ENCODE data around the gene ERC1. TPM values are rescaled to one million over a fixed set of nuclear protein-coding genes. Genes with fewer than 3 reads are reported as not detected.
A peak's percentile ranks its signal among the peaks of the same experiment; 100 is the strongest.

Gene ERC1
- polyA plus RNA-seq, 2 of the 4 experiments (the other 2 are of a cell fraction), result 14.2 to 20.9 TPM

DNA sequence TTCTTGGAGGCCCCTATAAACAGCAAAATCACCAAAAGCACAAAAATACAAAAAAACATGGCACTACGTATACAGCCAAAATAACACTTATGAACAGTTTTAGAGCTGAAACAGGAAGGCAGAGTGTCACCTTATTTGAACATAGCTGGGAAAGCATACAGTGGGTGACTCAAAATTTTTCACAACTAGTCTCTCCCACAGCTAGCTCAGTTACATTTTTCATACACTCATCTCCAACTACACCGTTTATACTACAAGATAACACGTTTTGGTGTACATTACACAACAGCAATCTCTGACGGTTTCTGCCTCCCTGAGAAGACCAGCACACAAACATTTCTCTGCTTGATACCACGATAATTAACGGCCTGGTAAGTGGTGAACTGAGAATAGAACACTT, 44.4 kb upstream of the ERC1 start:
- FAIRE-seq, result no peak
- Histone ChIP-seq H3K4me3 (no peak overlapping the region), H3K27ac (no peak overlapping the region), H3K4me2 (no peak overlapping the region), H3K4me1 (0 out of 3 replicates have a peak, but pooled peaks cover 4% of the 10 kb centered on the region), H3K9me3 (no peaks in the 10 kb centered on the region)
- TF ChIP-seq PHF8 (IDR thresholded peaks at IDR 0.05; ENCODE audit: borderline replicate concordance, low read depth), result no peak
- no peak for TF ChIP-seq HOXB13 (CRISPR knock-in tag; IDR thresholded peaks at IDR 0.05; ENCODE audit: low read depth)
- TF ChIP-seq FOSL2 (IDR thresholded peaks at IDR 0.05), result no peak
- no peak for TF ChIP-seq FOSL2 (CRISPR knock-in tag; IDR thresholded peaks at IDR 0.05)
- TF ChIP-seq JUN (IDR thresholded peaks at IDR 0.05), result no peak
- no peak for TF ChIP-seq CBX2 (IDR thresholded peaks at IDR 0.05; ENCODE audit: borderline replicate concordance, low read depth)
- no peak for TF ChIP-seq HES2 (IDR thresholded peaks at IDR 0.05)
- TF ChIP-seq NFE2L2 (conservative IDR thresholded peaks at IDR 0.05; ENCODE audit: low read length), result no peak
- no peak for TF ChIP-seq CHD2 (IDR thresholded peaks at IDR 0.05; ENCODE audit: low read length, partially characterized antibody)
- POLR2A ChIA-PET, result interaction anchor here (0.5 kb wide), 1 partner anchor 11 kb away, joined by 5 read pairs; no protein-coding TSS in a partner anchor
- DNase-seq (ENCODE audit: low read depth in 1 of 2, low spot score in 1 of 2), result no peak
- 90% methylated on average over 6 of the region's 6 CpGs for WGBS (ENCODE audit: missing lambda C conversion rate)
- ATAC-seq, result no peak
- CTCF ChIA-PET, result interaction anchor here (0.6 to 1.3 kb wide), 3 partner anchors 86 to 376 kb away, joined by 3 read pairs; no protein-coding TSS in a partner anchor

DNA sequence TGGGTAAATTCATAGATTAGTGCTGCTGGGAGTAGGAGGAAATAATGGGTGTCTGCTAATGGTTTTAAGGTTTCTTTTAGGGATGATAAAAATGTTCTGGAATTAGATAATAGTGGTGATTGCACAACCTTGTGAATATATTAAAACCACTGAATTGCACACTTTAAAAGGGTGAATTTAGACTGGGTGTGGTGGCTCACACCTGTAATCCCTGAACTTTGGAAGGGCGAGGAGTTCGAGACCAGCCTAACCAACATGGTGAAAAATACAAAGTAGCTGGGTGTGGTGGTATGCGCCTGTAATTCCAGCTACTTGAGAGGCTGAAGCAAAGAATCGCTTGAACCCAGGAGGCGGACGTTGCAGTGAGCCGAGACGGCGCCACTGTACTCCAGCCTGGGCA, 42.8 kb upstream of the ERC1 start:
- 0 out of 3 replicates have a peak, but pooled peaks cover 6% of the 10 kb centered on the region for H3K4me1 ChIP-seq
- ATAC-seq, result no peak
- peak in 1 of 2 experiments; percentile 50; a peak in 2 of 4 replicates for TF ChIP-seq CEBPB (IDR thresholded peaks at IDR 0.05)
- TF ChIP-seq POLR2A (IDR thresholded peaks at IDR 0.05; ENCODE audit: low read length), result no peak
- no peak for FAIRE-seq
- ChIA-PET POLR2A (interaction anchor here (0.7 to 2.4 kb wide), 3 partner anchors 43 to 372 kb away, joined by 4 to 20 read pairs (median 10); partner anchors contain the start of gene ERC1), CTCF (interaction anchor here (0.7 to 5.2 kb wide), 6 partner anchors 10 to 635 kb away, joined by 3 to 43 read pairs (median 8); no protein-coding TSS in a partner anchor)
- H3K4me3 ChIP-seq, result peak overlapping the region; percentile 69
- H3K9me3 ChIP-seq, result no peaks in the 10 kb centered on the region
- 82% methylated on average over 9 of the region's 9 CpGs for WGBS (ENCODE audit: missing lambda C conversion rate)
- peak overlapping the region; percentile 81 for H3K4me2 ChIP-seq
- no peak for DNase-seq (ENCODE audit: low read depth in 1 of 2, low spot score in 1 of 2)
- peak overlapping the region; percentile 88 to 98 for H3K27ac ChIP-seq

GRCh38 chr12:949453-950191, 41.4 kb upstream of the ERC1 start, which contains the start of gene RAD52:
RAD52 (minus strand) TSS chr12:949694; CDS start chr12:933058, 16,636 bp downstream.
- whole genome bisulfite sequencing (ENCODE audit: missing lambda C conversion rate), result 13% methylated on average over 46 of the region's 58 CpGs
- POLR2A ChIA-PET, result interaction anchor here (0.6 to 2.4 kb wide), 16 partner anchors 9 to 645 kb away, joined by 3 to 34 read pairs (median 6); partner anchors contain the start of genes ERC1 and WNK1
- CTCF ChIA-PET, result interaction anchor here (0.6 to 6.0 kb wide), 61 partner anchors 9 to 656 kb away, joined by 3 to 48 read pairs (median 4); partner anchors contain the start of gene WNK1
- Histone ChIP-seq H3K9me3 (no peaks in the 10 kb centered on the region), H3K27ac (peak within 1 kb of the TSS; percentile 88 to 98), H3K4me3 (peak within 1 kb of the TSS; percentile 69), H3K4me1 (peaks cover 11% of the 10 kb centered on the region; the same call in 1 of the 3 replicates), H3K4me2 (peak within 1 kb of the TSS; percentile 81)
- ATAC-seq, result peak; percentile 96 to 97
- no peak for FAIRE-seq
- peak; percentile 82 to 100 for DNase-seq (ENCODE audit: low read depth in 1 of 2, low spot score in 1 of 2)
- no peak for TF ChIP-seq HMGXB4 (CRISPR knock-in tag; IDR thresholded peaks at IDR 0.05; ENCODE audit: borderline replicate concordance)
- no peak for TF ChIP-seq TFCP2L1 (CRISPR knock-in tag; IDR thresholded peaks at IDR 0.05)
- peak; percentile 61 for TF ChIP-seq GATA3 (IDR thresholded peaks at IDR 0.05; ENCODE audit: borderline replicate concordance)
- TF ChIP-seq, protein P1, sequence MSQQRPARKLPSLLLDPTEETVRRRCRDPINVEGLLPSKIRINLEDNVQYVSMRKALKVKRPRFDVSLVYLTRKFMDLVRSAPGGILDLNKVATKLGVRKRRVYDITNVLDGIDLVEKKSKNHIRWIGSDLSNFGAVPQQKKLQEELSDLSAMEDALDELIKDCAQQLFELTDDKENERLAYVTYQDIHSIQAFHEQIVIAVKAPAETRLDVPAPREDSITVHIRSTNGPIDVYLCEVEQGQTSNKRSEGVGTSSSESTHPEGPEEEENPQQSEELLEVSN (IDR thresholded peaks at IDR 0.05; ENCODE audit: borderline replicate concordance, low read depth), result peak; percentile 84
- peak; percentile 48 for TF ChIP-seq RFX5 (IDR thresholded peaks at IDR 0.05)
- TF ChIP-seq BCL3 (IDR thresholded peaks at IDR 0.05), result peak; percentile 88
- TF ChIP-seq KDM5A (IDR thresholded peaks at IDR 0.05), result peak; percentile 22; the same call in 1 of the 2 replicates
- peak; percentile 94 for TF ChIP-seq SMC3 (IDR thresholded peaks at IDR 0.05)
- TF ChIP-seq HOXB5 (CRISPR knock-in tag; IDR thresholded peaks at IDR 0.05), result peak; percentile 41; the same call in 1 of the 2 replicates
- TF ChIP-seq POLR2A (IDR thresholded peaks at IDR 0.05; ENCODE audit: low read length), result peak; percentile 77
- TF ChIP-seq RAD21 (conservative IDR thresholded peaks at IDR 0.05 in 1 of 2, IDR thresholded peaks at IDR 0.05 in 1 of 2), result peak; percentile 87 to 94
- TF ChIP-seq JUN (IDR thresholded peaks at IDR 0.05), result peak; percentile 88
- TF ChIP-seq CBX2 (IDR thresholded peaks at IDR 0.05; ENCODE audit: borderline replicate concordance, low read depth), result no peak
- TF ChIP-seq EHF (CRISPR knock-in tag; IDR thresholded peaks at IDR 0.05), result no peak
- TF ChIP-seq, protein P2, sequence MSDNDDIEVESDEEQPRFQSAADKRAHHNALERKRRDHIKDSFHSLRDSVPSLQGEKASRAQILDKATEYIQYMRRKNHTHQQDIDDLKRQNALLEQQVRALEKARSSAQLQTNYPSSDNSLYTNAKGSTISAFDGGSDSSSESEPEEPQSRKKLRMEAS (IDR thresholded peaks at IDR 0.05), result peak; percentile 82
- TF ChIP-seq, protein P3, sequence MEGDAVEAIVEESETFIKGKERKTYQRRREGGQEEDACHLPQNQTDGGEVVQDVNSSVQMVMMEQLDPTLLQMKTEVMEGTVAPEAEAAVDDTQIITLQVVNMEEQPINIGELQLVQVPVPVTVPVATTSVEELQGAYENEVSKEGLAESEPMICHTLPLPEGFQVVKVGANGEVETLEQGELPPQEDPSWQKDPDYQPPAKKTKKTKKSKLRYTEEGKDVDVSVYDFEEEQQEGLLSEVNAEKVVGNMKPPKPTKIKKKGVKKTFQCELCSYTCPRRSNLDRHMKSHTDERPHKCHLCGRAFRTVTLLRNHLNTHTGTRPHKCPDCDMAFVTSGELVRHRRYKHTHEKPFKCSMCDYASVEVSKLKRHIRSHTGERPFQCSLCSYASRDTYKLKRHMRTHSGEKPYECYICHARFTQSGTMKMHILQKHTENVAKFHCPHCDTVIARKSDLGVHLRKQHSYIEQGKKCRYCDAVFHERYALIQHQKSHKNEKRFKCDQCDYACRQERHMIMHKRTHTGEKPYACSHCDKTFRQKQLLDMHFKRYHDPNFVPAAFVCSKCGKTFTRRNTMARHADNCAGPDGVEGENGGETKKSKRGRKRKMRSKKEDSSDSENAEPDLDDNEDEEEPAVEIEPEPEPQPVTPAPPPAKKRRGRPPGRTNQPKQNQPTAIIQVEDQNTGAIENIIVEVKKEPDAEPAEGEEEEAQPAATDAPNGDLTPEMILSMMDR (IDR thresholded peaks at IDR 0.05), result peak; percentile 95
- TF ChIP-seq CEBPB (IDR thresholded peaks at IDR 0.05), result 0 out of 4 replicates have a peak, but pooled peaks of 1 of the 2 experiments have one; percentile 49
- peak; percentile 90 for TF ChIP-seq PHF8 (IDR thresholded peaks at IDR 0.05; ENCODE audit: borderline replicate concordance, low read depth)
